HG03175 (cell line): ENCODE data around the gene ITPKB.
"Not testable (repeated sequence)": the region's sequence is repeated elsewhere in the genome, so short reads cannot be mapped to it uniquely, and the experiment has no call there.

Experiments
- ATAC-seq: cut with Tn5 transposase; IDR thresholded peaks from one replicate; pipeline ENCODE4 v1.9.1; 2021; ENCODE audit warnings: mild to moderate bottlenecking, moderate library complexity; ENCODE audit not compliant: unreplicated experiment

ITPKB gene

GRCh38 chr1:226738995-226739695, at the start of gene ITPKB:
TSS of gene ITPKB (minus strand) at chr1:226739282. CDS start at chr1:226737458, 1,824 bp downstream.
- peak; percentile 33 for ATAC-seq

- ATAC-seq: no peak
These were observed 48.6 kb upstream of the ITPKB start for GRCh38 chr1:226787638-226788037.

- no peak for ATAC-seq
These were observed 48.0 kb upstream of the ITPKB start for GRCh38 chr1:226787071-226787470.

- peak; percentile 59 for ATAC-seq
These were observed 47.5 kb upstream of the ITPKB start for GRCh38 chr1:226786550-226786949.

GRCh38 chr1:226785805-226786204, 46.7 kb upstream of the ITPKB start:
- no peak for ATAC-seq

GRCh38 chr1:226784081-226785049, 45.3 kb upstream of the ITPKB start:
- ATAC-seq: no peak

- no peak for ATAC-seq
These were observed 43.9 kb upstream of the ITPKB start for GRCh38 chr1:226782845-226783601.

- no peak for ATAC-seq
These were observed 43.0 kb upstream of the ITPKB start for GRCh38 chr1:226781937-226782609.

- no peak for ATAC-seq
These were observed 40.5 kb upstream of the ITPKB start for GRCh38 chr1:226779561-226779960.

GRCh38 chr1:226778657-226779058, 39.6 kb upstream of the ITPKB start:
- no peak for ATAC-seq

GRCh38 chr1:226776975-226777374, 37.9 kb upstream of the ITPKB start:
- no peak for ATAC-seq

- ATAC-seq: no peak
These were observed 37.0 kb upstream of the ITPKB start for GRCh38 chr1:226776066-226776465.

- peak; percentile 90 for ATAC-seq
These were observed 33.5 kb upstream of the ITPKB start for GRCh38 chr1:226772446-226773139.

GRCh38 chr1:226767170-226767569, 28.1 kb upstream of the ITPKB start:
- not testable (repeated sequence) for ATAC-seq

- ATAC-seq: no peak
These were observed 27.5 kb upstream of the ITPKB start for GRCh38 chr1:226766565-226766964.

- ATAC-seq: peak; percentile 86
These were observed 25.5 kb upstream of the ITPKB start for GRCh38 chr1:226764533-226764932.

GRCh38 chr1:226763905-226764264, 24.8 kb upstream of the ITPKB start:
- no peak for ATAC-seq

- ATAC-seq: no peak
These were observed 24.2 kb upstream of the ITPKB start for GRCh38 chr1:226762988-226763904.

- ATAC-seq: no peak
These were observed 23.0 kb upstream of the ITPKB start for GRCh38 chr1:226762055-226762454.
